ENCODE data around the gene GYPE. TPM values are rescaled to one million over a fixed set of nuclear protein-coding genes. Genes with fewer than 3 reads are reported as not detected.
"Not testable (repeated sequence)": the region's sequence is repeated elsewhere in the genome, so short reads cannot be mapped to it uniquely, and the experiment has no call there.

The GYPE gene
- total RNA-seq, 1 donor from 2014 or later, result 3.2 TPM

GRCh38 chr4:143829239-143829620 lies 76.1 kb downstream of the GYPE start:
- intact Hi-C loops (cut with DNase I); H3K36me3 ChIP-seq; H3K9me3 ChIP-seq; H3K4me1 ChIP-seq; H3K27me3 ChIP-seq; DNase-seq: not testable (repeated sequence)
- H3K27ac ChIP-seq, result peak overlapping the region; percentile 42
- peak overlapping the region; percentile 30 for H3K4me3 ChIP-seq
- ATAC-seq, result peak; percentile 85

Other genes with a start within 250 kb of the GYPE start
- 0.78 TPM for gene FREM3, start 204.9 kb downstream of the GYPE start, total RNA-seq
- not detected for gene GYPB, start 113.8 kb upstream of the GYPE start, total RNA-seq
- not detected for gene GYPA, start 235.2 kb upstream of the GYPE start, total RNA-seq